ENCODE measurements around the gene ANKRD17.

The ANKRD17 gene

GRCh38 chr4:73104695-73105094 lies 153.9 kb downstream of the ANKRD17 start:
- no peak for DNase-seq

GRCh38 chr4:73103799-73104503 lies 154.6 kb downstream of the ANKRD17 start:
- DNase-seq = no peak

- no peak for DNase-seq
Observed at GRCh38 chr4:73099143-73099542, 159.5 kb downstream of the ANKRD17 start.

- DNase-seq = no peak
Observed at GRCh38 chr4:73098713-73099112, 159.9 kb downstream of the ANKRD17 start.

GRCh38 chr4:73098016-73098415 lies 160.6 kb downstream of the ANKRD17 start:
- no peak for DNase-seq

GRCh38 chr4:73092868-73093267 lies 165.7 kb downstream of the ANKRD17 start:
- no peak for DNase-seq

- no peak for DNase-seq
Observed at GRCh38 chr4:73090738-73091137, 167.9 kb downstream of the ANKRD17 start.

GRCh38 chr4:73087871-73088270 lies 170.7 kb downstream of the ANKRD17 start:
- DNase-seq = no peak

- DNase-seq = no peak
Observed at GRCh38 chr4:73086095-73086868, 172.3 kb downstream of the ANKRD17 start.

- DNase-seq = no peak
Observed at GRCh38 chr4:73080789-73081188, 177.8 kb downstream of the ANKRD17 start.

GRCh38 chr4:73075832-73076231 lies 182.8 kb downstream of the ANKRD17 start:
- no peak for DNase-seq

GRCh38 chr4:73070074-73070390 lies 188.6 kb downstream of the ANKRD17 start:
- no peak for DNase-seq

- peak; percentile 94 for DNase-seq
Observed at GRCh38 chr4:73069338-73070073, 189.1 kb downstream of the ANKRD17 start, which contains the start of gene COX18. COX18 (minus strand) TSS chr4:73069716; CDS start chr4:73069649, 67 bp downstream.

- no peak for DNase-seq
Observed at GRCh38 chr4:73068491-73069337, 189.9 kb downstream of the ANKRD17 start.

- DNase-seq = no peak
Observed at GRCh38 chr4:73067971-73068394, 190.6 kb downstream of the ANKRD17 start.

- DNase-seq = no peak
Observed at GRCh38 chr4:73066928-73067327, 191.7 kb downstream of the ANKRD17 start.

- DNase-seq = no peak
Observed at GRCh38 chr4:73066445-73066844, 192.2 kb downstream of the ANKRD17 start.

- DNase-seq = no peak
Observed at GRCh38 chr4:73064536-73064935, 194.1 kb downstream of the ANKRD17 start.

GRCh38 chr4:73055241-73055897 lies 203.2 kb downstream of the ANKRD17 start:
- DNase-seq = no peak

- no peak for DNase-seq
Observed at GRCh38 chr4:73053974-73054480, 204.6 kb downstream of the ANKRD17 start.

GRCh38 chr4:73053076-73053475 lies 205.5 kb downstream of the ANKRD17 start:
- no peak for DNase-seq

GRCh38 chr4:73051625-73052024 lies 207.0 kb downstream of the ANKRD17 start:
- no peak for DNase-seq

All from activated CD8-positive, alpha-beta memory T cell treated with anti-CD3 and anti-CD28 coated beads, Interleukin-2, amount 50 U/mL, for 4 hours (primary cell).